GM12878 (cell line): ENCODE data around the gene VANGL1. TPM values are rescaled to one million over a fixed set of nuclear protein-coding genes. Genes with fewer than 3 reads are reported as not detected.

Source experiments
- ATAC-seq: fragments of 200-7000 bp; cut with Tn5 transposase; 3 replicates; pipeline ENCODE4 v1.9.1; 2020; ENCODE audit warnings: mild to moderate bottlenecking, moderate library complexity
- BruUV-seq: library from RNA; stranded (reverse); fragments of 400-500 nt; replicated peaks from 2 replicates; lab custom pipeline; 2021; lab: Mats Ljungman, UMichigan
- CTCF ChIA-PET: fragments of 300-600 bp; sonication (Branson Sonifier 250); formaldehyde crosslinking; extraction: SDS; loops from one replicate; lab custom pipeline; 2021; ENCODE audit warnings: inconsistent platforms; lab: Yijun Ruan, JAX
- POLR2A ChIA-PET: fragments of 350-600 bp; formaldehyde crosslinking; extraction: SDS; loops from one replicate; lab custom pipeline; 2021; ENCODE audit warnings: inconsistent platforms; lab: Charles Lee
- RAD21 ChIA-PET: fragments of 300-600 bp; sonication (Branson Sonifier 250); formaldehyde crosslinking; loops from one replicate; lab custom pipeline; 2023; ENCODE audit warnings: antibody characterized with exemption; ENCODE audit not compliant: unreplicated experiment; lab: Charles Lee
- SMC1A ChIA-PET: fragments of 300-600 bp; sonication (Branson Sonifier 250); formaldehyde crosslinking; loops from one replicate; lab custom pipeline; 2023; ENCODE audit not compliant: unreplicated experiment, uncharacterized antibody; lab: Charles Lee
- DNase-seq: peaks from one replicate; pipeline ENCODE4 v3.0.0-alpha.2; 2011; ENCODE audit warnings: low read depth, low spot score
- FAIRE-seq: peaks from 3 replicates; lab custom pipeline; 2011; peaks lifted over from hg19 to GRCh38; lab: Jason Lieb, UNC
- H2AFZ ChIP-seq: 2 replicates; pipeline ENCODE4 v1.6.0; 2011; ENCODE audit warnings: low read depth, low read length, control low read depth; ENCODE audit not compliant: control insufficient read depth
- H3K27ac ChIP-seq: 2 replicates; pipeline ENCODE4 v1.5.1; 2011; ENCODE audit warnings: control low read depth; ENCODE audit not compliant: control insufficient read depth, insufficient read depth
- H3K27me3 ChIP-seq, 2 experiments: replicated peaks in 1 of 2; 2 replicates each; pipeline versions ENCODE4 v1.6.0 to v1.6.1; 2011; ENCODE audit warnings: low read length in 1 of 2; ENCODE audit not compliant: control insufficient read depth in 2 of 2, insufficient read depth in 2 of 2
- H3K36me3 ChIP-seq, 2 experiments: 2 replicates each; pipeline ENCODE4 v1.5.1; 2011; ENCODE audit warnings: low read length in 1 of 2; ENCODE audit not compliant: control insufficient read depth in 2 of 2, insufficient read depth in 2 of 2
- H3K4me1 ChIP-seq: 2 replicates; pipeline ENCODE4 v1.6.1; 2011; ENCODE audit warnings: mild to moderate bottlenecking, low read length, moderate library complexity, mixed read lengths; ENCODE audit not compliant: control insufficient read depth, insufficient read depth
- H3K4me2 ChIP-seq: 2 replicates; pipeline ENCODE4 v1.6.0; 2011; ENCODE audit warnings: control low read depth; ENCODE audit not compliant: control insufficient read depth, insufficient read depth
- H3K4me3 ChIP-seq: fragments of 200-600 bp; sonication (generic); 2 replicates; pipeline ENCODE4 v1.5.1; 2016
- H3K79me2 ChIP-seq: 2 replicates; pipeline ENCODE4 v1.6.0; 2011; ENCODE audit warnings: low read length; ENCODE audit not compliant: control insufficient read depth, insufficient read depth
- H3K9ac ChIP-seq: 2 replicates; pipeline ENCODE4 v1.8.0; 2011; ENCODE audit warnings: low read length, control low read depth, mixed read lengths; ENCODE audit not compliant: control insufficient read depth, insufficient read depth
- H3K9me3 ChIP-seq: replicated peaks from 3 replicates; pipeline ENCODE4 v1.5.1; 2011; ENCODE audit warnings: mild to moderate bottlenecking, low read length; ENCODE audit not compliant: control insufficient read depth, insufficient read depth
- H4K20me1 ChIP-seq: 2 replicates; pipeline ENCODE4 v1.6.0; 2011; ENCODE audit not compliant: control insufficient read depth, insufficient read depth
- ATF7 ChIP-seq: fragments of 450-650 bp; IDR thresholded peaks from 2 replicates; pipeline ENCODE4 v1.6.1; 2016; ENCODE audit warnings: low read depth, mild to moderate bottlenecking
- CHD4 ChIP-seq: fragments of 200-600 bp; sonication (generic); IDR thresholded peaks from 2 replicates; pipeline ENCODE4 v1.6.1; 2016; ENCODE audit warnings: mild to moderate bottlenecking
- CTCF ChIP-seq, 3 experiments: IDR thresholded peaks in 2 of 3; conservative IDR thresholded peaks in 1 of 3; 2 replicates each; pipeline ENCODE4 v1.5.1; 2011; ENCODE audit warnings: low read depth in 3 of 3, low read length in 3 of 3, mild to moderate bottlenecking in 3 of 3, control low read depth in 2 of 3, moderate library complexity in 2 of 3, inconsistent platforms in 1 of 3, mixed read lengths in 1 of 3; ENCODE audit not compliant: control insufficient read depth in 2 of 3, insufficient read depth in 1 of 3; ENCODE audit errors: extremely low read depth in 1 of 3
- HCFC1 ChIP-seq: fragments of 150-350 bp; IDR thresholded peaks from 2 replicates; pipeline ENCODE4 v1.6.1; 2014; ENCODE audit warnings: low read length
- NBN ChIP-seq: fragments of 450-650 bp; IDR thresholded peaks from 2 replicates; pipeline ENCODE4 v1.6.1; 2016
- NFYA ChIP-seq: IDR thresholded peaks from 2 replicates; pipeline ENCODE4 v1.6.1; 2011; ENCODE audit warnings: low read depth, mild to moderate bottlenecking, low read length, improper control_type of control experiment, borderline replicate concordance
- RAD21 ChIP-seq: IDR thresholded peaks from 2 replicates; pipeline ENCODE4 v1.6.1; 2011; ENCODE audit warnings: mild to moderate bottlenecking, low read depth, low read length, moderate library complexity; ENCODE audit not compliant: insufficient read depth
- RFX5 ChIP-seq: IDR thresholded peaks from 2 replicates; pipeline ENCODE4 v1.6.1; 2011; ENCODE audit warnings: low read depth, low read length, improper control_type of control experiment
- SMC3 ChIP-seq: IDR thresholded peaks from 2 replicates; pipeline ENCODE4 v1.6.1; 2011; ENCODE audit warnings: low read length, improper control_type of control experiment, borderline replicate concordance
- SRF ChIP-seq, 2 experiments: IDR thresholded peaks; 2 replicates each; pipeline ENCODE4 v1.6.1; 2011; ENCODE audit warnings: low read depth in 2 of 2, low read length in 2 of 2, mild to moderate bottlenecking in 1 of 2, moderate library complexity in 1 of 2
- ZNF384 ChIP-seq: IDR thresholded peaks from 2 replicates; pipeline ENCODE4 v1.6.1; 2012; ENCODE audit warnings: low read depth, mild to moderate bottlenecking, low read length, improper control_type of control experiment, borderline replicate concordance
- WGBS: methylation state at CpG from one replicate; pipeline ENCODE4 v1.1.6; 2016; ENCODE audit warnings: low lambda C conversion rate; ENCODE audit not compliant: insufficient replicate concordance, insufficient coverage; ENCODE audit errors: missing lambda C conversion rate; 5-methylcytosine and 5-hydroxymethylcytosine counted together
- in situ Hi-C: fragments of 300-500 bp; cut with MboI; formaldehyde crosslinking; loops from 9 replicates; pipeline ENCODE4 v1.14.3; 2018; ENCODE audit warnings: mixed read lengths
- intact Hi-C: fragments of 100-400 bp; cut with micrococcal nuclease; formaldehyde crosslinking; loops from one replicate; pipeline ENCODE4 v1.14.2; 2022; ENCODE audit not compliant: unreplicated experiment
- polyA plus RNA-seq, 11 experiments: library from polyadenylated mRNA; depleted of rRNA in 4 of 11; unstranded in 6 of 11; stranded (reverse) in 5 of 11; fragments of >200 nt; fragmentation: Nextera tagmentation in 4 of 11; fragmentation: Illumina TruSeq in 1 of 11; extraction: Ambion mirVana in 4 of 11; extraction: Trizol in 1 of 11; gene quantifications; 1 replicate in 1 of 11; 2 replicates in 10 of 11; pipeline versions ENCODE4 v1.2.1 to v1.2.3, GENCODE V29; 2011 to 2016; ENCODE audit warnings: inconsistent platforms in 2 of 11, missing spikeins in 2 of 11, low read depth in 1 of 11
- total RNA-seq, 4 experiments: library from RNA; depleted of rRNA in 3 of 4; stranded (reverse); fragments of >200 nt in 3 of 4; fragmentation: Illumina TruSeq in 1 of 4; extraction: Trizol in 1 of 4; gene quantifications; 2 replicates each; pipeline versions ENCODE4 v1.2.1 to v1.2.3, GENCODE V29; 2013 to 2021
- TF ChIP-seq, protein P1 (sequence below): IDR thresholded peaks from 2 replicates; pipeline ENCODE4 v1.6.1; 2012; ENCODE audit warnings: low read depth, low read length, improper control_type of control experiment

The VANGL1 gene
- total and polyA plus RNA-seq, 10 of the 15 experiments (the other 5 are each of a cell fraction or from before 2014, with no cell fraction given) = 0.71 to 12.9 (median 6.3) TPM

- H3K36me3 ChIP-seq = no peaks in the 10 kb centered on the region
- H3K4me3 ChIP-seq = no peak overlapping the region
- RAD21 ChIA-PET = interaction anchor here (0.6 to 4.0 kb wide), 16 partner anchors 8 to 292 kb away, joined by 3 to 48 read pairs (median 4); no protein-coding TSS in a partner anchor
- H3K4me2 ChIP-seq = no peak overlapping the region
- POLR2A ChIA-PET = no interaction called here
- H3K4me1 ChIP-seq = no peaks in the 10 kb centered on the region
- peak; percentile 7 for DNase-seq
- ATAC-seq = peak; percentile 91
- H3K9me3 ChIP-seq = no peaks in the 10 kb centered on the region
- CTCF ChIA-PET = interaction anchor here (0.5 to 5.7 kb wide), 56 partner anchors 9 to 956 kb away, joined by 3 to 97 read pairs (median 4); partner anchors contain the start of gene CASQ2
- no peak overlapping the region for H3K27ac ChIP-seq
- 0 out of 4 replicates have a peak, but pooled peaks cover 0 to 1% of the 10 kb centered on the region in 2 experiments for H3K27me3 ChIP-seq
- no peaks in the 10 kb centered on the region for H3K79me2 ChIP-seq
- 15% methylated on average over 8 of the region's 8 CpGs for WGBS
- no peak overlapping the region for H2AFZ ChIP-seq
- in situ Hi-C loops = loop anchor here (5.0 kb wide), 1 partner anchor 100 kb away; no protein-coding TSS in a partner anchor
- TF ChIP-seq RAD21 = peak; percentile 73
- TF ChIP-seq NBN = no peak
- TF ChIP-seq CHD4 = no peak
- TF ChIP-seq RFX5 = no peak
- no peak for TF ChIP-seq ATF7
- no peak for TF ChIP-seq HCFC1
- peak; percentile 48 to 62 (median 59) for TF ChIP-seq CTCF (IDR thresholded peaks at IDR 0.05 in 2 of 3, conservative IDR thresholded peaks at IDR 0.05 in 1 of 3; ENCODE audit: control insufficient read depth in 2 of 3, extremely low read depth in 1 of 3, insufficient read depth in 1 of 3, low read depth in 3 of 3, low read length in 3 of 3)
- TF ChIP-seq SMC3 = peak; percentile 69
- TF ChIP-seq ZNF384 = peak; percentile 65; the same call in 1 of the 2 replicates
- TF ChIP-seq, protein P1, sequence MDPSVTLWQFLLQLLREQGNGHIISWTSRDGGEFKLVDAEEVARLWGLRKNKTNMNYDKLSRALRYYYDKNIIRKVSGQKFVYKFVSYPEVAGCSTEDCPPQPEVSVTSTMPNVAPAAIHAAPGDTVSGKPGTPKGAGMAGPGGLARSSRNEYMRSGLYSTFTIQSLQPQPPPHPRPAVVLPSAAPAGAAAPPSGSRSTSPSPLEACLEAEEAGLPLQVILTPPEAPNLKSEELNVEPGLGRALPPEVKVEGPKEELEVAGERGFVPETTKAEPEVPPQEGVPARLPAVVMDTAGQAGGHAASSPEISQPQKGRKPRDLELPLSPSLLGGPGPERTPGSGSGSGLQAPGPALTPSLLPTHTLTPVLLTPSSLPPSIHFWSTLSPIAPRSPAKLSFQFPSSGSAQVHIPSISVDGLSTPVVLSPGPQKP = no peak
- TF ChIP-seq NFYA = no peak
- TF ChIP-seq SRF (IDR thresholded peaks at IDR 0.05; ENCODE audit: low read depth in 2 of 2, low read length in 2 of 2) = no peak
- no peak overlapping the region for H3K9ac ChIP-seq
- FAIRE-seq = peak; percentile 91
- SMC1A ChIA-PET = interaction anchor here (0.6 to 4.5 kb wide), 26 partner anchors 8 to 749 kb away, joined by 3 to 46 read pairs (median 4); no protein-coding TSS in a partner anchor
- BruUV-seq = no TSS peak
- intact Hi-C loops = loop anchor here (1.0 to 10.0 kb wide), 2 partner anchors 99 to 572 kb away; no protein-coding TSS in a partner anchor
- H4K20me1 ChIP-seq = no peaks in the 10 kb centered on the region
Observed at GRCh38 chr1:115706587-115707425, 65.0 kb downstream of the VANGL1 start.
